VCaP (cell line): ENCODE results near the gene OR13D1.
A peak's percentile ranks its signal among the peaks of the same experiment; 100 is the strongest.
"Not testable (repeated sequence)": the region's sequence is repeated elsewhere in the genome, so short reads cannot be mapped to it uniquely, and the experiment has no call there.

Experiments used
- H3K27ac ChIP-seq: fragments of 450-650 bp; 2 replicates; pipeline ENCODE4 v1.5.1; 2017
- TF ChIP-seq, protein P1 (sequence below): fragments of 450-650 bp; conservative IDR thresholded peaks from 2 replicates; pipeline ENCODE4 v1.5.1; 2017; ENCODE audit warnings: mild to moderate bottlenecking, moderate library complexity

OR13D1 gene

GRCh38 chr9:104694218-104694617 is at the start of gene OR13D1:
Gene OR13D1 (plus strand): TSS chr9:104694518. CDS start chr9:104694518, 0 bp downstream.
- no peak within 1 kb of the TSS for H3K27ac ChIP-seq
- TF ChIP-seq, protein P1, sequence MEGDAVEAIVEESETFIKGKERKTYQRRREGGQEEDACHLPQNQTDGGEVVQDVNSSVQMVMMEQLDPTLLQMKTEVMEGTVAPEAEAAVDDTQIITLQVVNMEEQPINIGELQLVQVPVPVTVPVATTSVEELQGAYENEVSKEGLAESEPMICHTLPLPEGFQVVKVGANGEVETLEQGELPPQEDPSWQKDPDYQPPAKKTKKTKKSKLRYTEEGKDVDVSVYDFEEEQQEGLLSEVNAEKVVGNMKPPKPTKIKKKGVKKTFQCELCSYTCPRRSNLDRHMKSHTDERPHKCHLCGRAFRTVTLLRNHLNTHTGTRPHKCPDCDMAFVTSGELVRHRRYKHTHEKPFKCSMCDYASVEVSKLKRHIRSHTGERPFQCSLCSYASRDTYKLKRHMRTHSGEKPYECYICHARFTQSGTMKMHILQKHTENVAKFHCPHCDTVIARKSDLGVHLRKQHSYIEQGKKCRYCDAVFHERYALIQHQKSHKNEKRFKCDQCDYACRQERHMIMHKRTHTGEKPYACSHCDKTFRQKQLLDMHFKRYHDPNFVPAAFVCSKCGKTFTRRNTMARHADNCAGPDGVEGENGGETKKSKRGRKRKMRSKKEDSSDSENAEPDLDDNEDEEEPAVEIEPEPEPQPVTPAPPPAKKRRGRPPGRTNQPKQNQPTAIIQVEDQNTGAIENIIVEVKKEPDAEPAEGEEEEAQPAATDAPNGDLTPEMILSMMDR: no peak

GRCh38 chr9:104658496-104659195 is 35.7 kb upstream of the OR13D1 start:
- no peak overlapping the region for H3K27ac ChIP-seq
- TF ChIP-seq, protein P1: no peak

GRCh38 chr9:104675611-104676010 is 18.7 kb upstream of the OR13D1 start:
- TF ChIP-seq, protein P1: no peak
- no peak overlapping the region for H3K27ac ChIP-seq

DNA sequence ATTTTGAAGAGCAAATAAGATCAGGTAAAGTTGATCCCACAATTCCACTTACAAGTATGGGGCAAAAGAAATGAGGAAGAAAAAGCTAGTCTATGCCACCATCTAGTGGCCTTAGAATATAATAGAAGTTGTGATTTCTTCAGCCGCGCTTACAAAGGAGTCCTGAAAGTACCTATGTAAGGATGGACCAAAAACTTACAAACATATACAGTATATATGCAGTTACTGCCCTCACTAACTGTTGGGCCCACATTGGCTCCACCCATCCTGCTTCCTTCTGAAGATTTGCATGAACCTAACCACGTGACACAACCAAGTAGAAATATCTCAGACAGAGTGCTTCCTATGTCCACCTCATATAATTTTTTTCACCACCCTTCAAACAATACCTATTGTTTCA is 11.7 kb upstream of the OR13D1 start:
- TF ChIP-seq, protein P1: peak; percentile 64
- no peak overlapping the region for H3K27ac ChIP-seq

DNA sequence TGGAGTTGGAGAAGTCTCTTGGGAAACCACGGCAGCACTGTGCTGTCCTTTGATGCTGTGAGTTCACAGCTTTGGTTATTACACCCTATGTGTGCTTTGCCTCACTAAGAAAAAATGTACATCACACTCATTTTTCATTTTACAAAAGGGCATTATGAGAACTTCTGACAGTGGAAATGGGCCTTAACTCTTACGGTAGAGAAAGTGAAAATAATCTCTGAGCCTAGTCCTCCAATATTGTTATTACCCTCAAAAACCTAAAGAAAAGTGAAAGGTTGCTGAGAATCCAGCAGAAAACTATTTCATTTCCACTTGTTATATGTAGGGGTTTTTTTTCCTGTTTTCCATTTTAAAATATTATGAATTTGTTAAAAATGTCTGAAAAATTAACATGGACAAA is 8.2 kb upstream of the OR13D1 start:
- TF ChIP-seq, protein P1: no peak
- H3K27ac ChIP-seq: no peak overlapping the region

DNA sequence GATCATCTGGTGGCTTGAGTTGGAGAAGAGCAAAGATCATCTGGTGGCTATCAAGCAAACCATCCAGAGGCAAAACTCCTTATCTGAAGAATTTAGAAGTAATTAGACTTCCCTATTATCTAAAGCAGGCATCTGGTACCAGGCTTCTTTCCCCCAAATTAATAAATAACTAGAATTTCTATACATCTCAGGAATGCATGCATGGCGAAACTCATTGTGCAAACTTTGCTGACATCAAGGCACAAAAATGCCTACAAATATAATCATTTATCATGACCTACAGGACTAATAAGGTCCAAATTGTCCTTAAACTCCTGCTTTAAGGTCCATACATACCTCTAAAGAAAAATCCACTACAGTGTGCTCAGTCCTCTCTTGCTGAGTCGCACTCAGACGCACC is 6.0 kb downstream of the OR13D1 start:
- TF ChIP-seq, protein P1: no peak
- no peak overlapping the region for H3K27ac ChIP-seq

DNA sequence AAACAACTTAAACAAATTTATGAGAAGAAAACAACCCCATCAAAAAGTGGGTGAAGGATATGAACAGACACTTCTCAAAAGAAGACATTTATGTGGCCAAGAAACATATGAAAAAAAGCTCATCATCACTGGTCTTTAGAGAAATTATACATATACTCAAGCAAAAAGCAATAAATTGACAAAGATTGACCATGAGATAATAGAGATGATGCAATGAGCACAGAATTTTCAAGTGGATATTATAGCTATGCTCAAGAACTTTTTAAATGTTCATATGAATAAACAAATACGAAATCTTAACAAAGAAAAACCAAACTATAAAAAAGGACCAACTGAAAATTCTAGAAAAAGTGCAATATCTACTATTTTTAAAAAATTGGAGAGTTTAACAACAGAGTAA is 14.4 kb downstream of the OR13D1 start:
- not testable (repeated sequence) for H3K27ac ChIP-seq

- TF ChIP-seq, protein P1: no peak
- no peak overlapping the region for H3K27ac ChIP-seq
Observed at GRCh38 chr9:104711604-104712003, 17.3 kb downstream of the OR13D1 start.
